GM12864 (cell line): ENCODE results near the gene PTPRO.

Experiments
- DNase-seq: peaks from one replicate; pipeline ENCODE4 v3.0.0-alpha.2; 2011; ENCODE audit warnings: low read depth
- H3K4me3 ChIP-seq: 2 replicates; pipeline ENCODE4 v1.5.1; 2011; ENCODE audit warnings: mild to moderate bottlenecking, low read depth, low read length, control low read depth
- TF ChIP-seq, protein P1 (sequence below): IDR thresholded peaks from 2 replicates; pipeline ENCODE4 v1.5.1; 2011; ENCODE audit warnings: low read depth, mild to moderate bottlenecking, moderate library complexity, low read length, control low read depth, inconsistent platforms; ENCODE audit errors: missing control alignments

Gene PTPRO

GRCh38 chr12:15344561-15344960 is 22.3 kb downstream of the PTPRO start:
- TF ChIP-seq, protein P1, sequence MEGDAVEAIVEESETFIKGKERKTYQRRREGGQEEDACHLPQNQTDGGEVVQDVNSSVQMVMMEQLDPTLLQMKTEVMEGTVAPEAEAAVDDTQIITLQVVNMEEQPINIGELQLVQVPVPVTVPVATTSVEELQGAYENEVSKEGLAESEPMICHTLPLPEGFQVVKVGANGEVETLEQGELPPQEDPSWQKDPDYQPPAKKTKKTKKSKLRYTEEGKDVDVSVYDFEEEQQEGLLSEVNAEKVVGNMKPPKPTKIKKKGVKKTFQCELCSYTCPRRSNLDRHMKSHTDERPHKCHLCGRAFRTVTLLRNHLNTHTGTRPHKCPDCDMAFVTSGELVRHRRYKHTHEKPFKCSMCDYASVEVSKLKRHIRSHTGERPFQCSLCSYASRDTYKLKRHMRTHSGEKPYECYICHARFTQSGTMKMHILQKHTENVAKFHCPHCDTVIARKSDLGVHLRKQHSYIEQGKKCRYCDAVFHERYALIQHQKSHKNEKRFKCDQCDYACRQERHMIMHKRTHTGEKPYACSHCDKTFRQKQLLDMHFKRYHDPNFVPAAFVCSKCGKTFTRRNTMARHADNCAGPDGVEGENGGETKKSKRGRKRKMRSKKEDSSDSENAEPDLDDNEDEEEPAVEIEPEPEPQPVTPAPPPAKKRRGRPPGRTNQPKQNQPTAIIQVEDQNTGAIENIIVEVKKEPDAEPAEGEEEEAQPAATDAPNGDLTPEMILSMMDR = no peak
- no peak overlapping the region for H3K4me3 ChIP-seq
- no peak for DNase-seq

DNA sequence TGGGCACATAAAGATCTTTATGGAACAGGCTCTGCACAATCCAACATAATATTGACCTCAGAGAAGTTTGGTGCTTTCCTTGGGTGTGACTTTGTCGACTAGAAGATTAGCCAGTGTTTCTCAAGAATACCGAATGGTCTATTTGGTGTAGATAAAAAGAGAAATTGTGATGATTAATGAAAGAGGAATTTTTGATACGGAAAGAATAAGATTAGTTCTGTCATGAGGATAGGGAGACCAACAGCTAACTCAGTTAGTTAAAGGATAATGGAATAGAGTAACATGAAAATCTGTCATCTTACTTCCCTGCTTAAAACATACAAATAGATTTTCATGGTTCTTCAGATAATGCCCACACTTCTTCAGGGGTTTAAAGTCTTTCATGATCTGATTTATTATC is 24.2 kb downstream of the PTPRO start:
- DNase-seq = no peak
- TF ChIP-seq, protein P1 = no peak
- no peak overlapping the region for H3K4me3 ChIP-seq

GRCh38 chr12:15350643-15351042 is 28.3 kb downstream of the PTPRO start:
- TF ChIP-seq, protein P1 = no peak
- no peak overlapping the region for H3K4me3 ChIP-seq
- DNase-seq = no peak

DNA sequence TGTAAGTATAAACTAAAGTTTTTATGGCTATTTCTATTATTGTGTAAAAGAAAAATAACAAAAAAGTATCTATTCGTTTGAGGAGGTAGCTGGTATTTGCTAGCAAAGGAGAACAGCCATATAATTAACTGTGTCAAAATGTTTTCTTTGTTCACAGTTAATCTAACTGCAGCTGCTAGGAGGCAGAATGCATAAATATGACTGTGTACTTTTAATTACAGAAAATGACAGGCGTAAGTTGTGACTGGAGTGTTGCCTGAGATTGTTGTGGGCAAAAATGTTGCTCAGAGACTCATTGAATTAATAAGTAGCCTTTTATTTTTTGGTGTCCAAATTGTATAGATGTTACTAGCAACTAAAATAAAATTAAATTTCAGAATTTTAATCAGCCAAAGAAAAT is 33.5 kb downstream of the PTPRO start:
- no peak overlapping the region for H3K4me3 ChIP-seq
- TF ChIP-seq, protein P1 = no peak
- DNase-seq = no peak

GRCh38 chr12:15356951-15357364 is 34.6 kb downstream of the PTPRO start:
- DNase-seq = no peak
- TF ChIP-seq, protein P1 = no peak
- no peak overlapping the region for H3K4me3 ChIP-seq

GRCh38 chr12:15364221-15365160 is 42.2 kb downstream of the PTPRO start:
- H3K4me3 ChIP-seq = no peak overlapping the region
- TF ChIP-seq, protein P1 = no peak
- no peak for DNase-seq

DNA sequence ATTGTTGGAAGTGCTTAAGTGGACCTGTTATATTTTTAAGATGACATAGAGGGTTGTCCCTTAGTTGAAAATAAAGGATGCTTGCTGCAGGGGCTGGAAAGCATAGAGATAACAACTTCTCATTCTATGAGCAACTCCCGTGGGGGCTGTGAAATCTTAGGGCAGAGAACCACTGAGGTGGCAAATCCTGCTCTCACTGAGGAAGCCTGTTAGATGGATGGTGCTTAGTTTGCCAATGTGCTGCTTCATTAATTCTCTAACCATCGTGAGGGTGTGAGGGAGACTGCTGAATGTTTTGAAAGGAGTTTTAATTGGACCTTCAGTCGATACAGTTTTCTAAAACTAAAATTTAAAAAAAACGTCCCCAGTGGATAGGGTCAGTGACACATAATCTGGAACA is 46.5 kb downstream of the PTPRO start:
- TF ChIP-seq, protein P1 = no peak
- DNase-seq = no peak
- H3K4me3 ChIP-seq = no peak overlapping the region
